WTC11 (cell line): ENCODE data around the gene FRMD4B. TPM values are rescaled to one million over a fixed set of nuclear protein-coding genes. Genes with fewer than 3 reads are reported as not detected.

Source experiments
- ATAC-seq: fragments of 200-7000 bp; cut with Tn5 transposase; 2 replicates; pipeline ENCODE4 v1.10.0; 2021; ENCODE audit warnings: mild to moderate bottlenecking, moderate library complexity
- CTCF ChIA-PET: fragments of 300-600 bp; sonication (Branson Sonifier 250); formaldehyde crosslinking; loops from one replicate; lab custom pipeline; 2021; ENCODE audit warnings: antibody characterized with exemption; lab: Charles Lee
- POLR2A ChIA-PET: fragments of 350-600 bp; sonication (Branson Sonifier 250); formaldehyde crosslinking; loops from one replicate; lab custom pipeline; 2021; ENCODE audit warnings: antibody characterized with exemption; lab: Charles Lee
- DNase-seq: peaks from one replicate; pipeline ENCODE4 v3.0.0; 2021; ENCODE audit warnings: low spot score
- H3K27ac Mint-ChIP-seq: 2 replicates; pipeline ENCODE4 v1.8.0; 2021; ENCODE audit warnings: mixed read lengths
- H3K27me3 Mint-ChIP-seq: 2 replicates; pipeline ENCODE4 v1.8.0; 2021; ENCODE audit warnings: low read depth, mild to moderate bottlenecking, moderate library complexity, mixed read lengths
- H3K36me3 Mint-ChIP-seq: 2 replicates; pipeline ENCODE4 v1.8.0; 2021; ENCODE audit warnings: mixed read lengths
- H3K4me1 Mint-ChIP-seq: 2 replicates; pipeline ENCODE4 v1.8.0; 2022; ENCODE audit warnings: mixed read lengths
- H3K4me3 Mint-ChIP-seq: 2 replicates; pipeline ENCODE4 v1.8.0; 2021; ENCODE audit warnings: mild to moderate bottlenecking, moderate library complexity, mixed read lengths
- H3K9me3 Mint-ChIP-seq: 2 replicates; pipeline ENCODE4 v1.8.0; 2021; ENCODE audit warnings: mixed read lengths
- EMX1 ChIP-seq: fragments of 250-450 bp; sonication (Bioruptor Pico); IDR thresholded peaks from 2 replicates; pipeline ENCODE4 v1.8.0; 2021; ENCODE audit warnings: mild to moderate bottlenecking
- ESRRA ChIP-seq: sonication (generic); formaldehyde crosslinking; IDR thresholded peaks from 2 replicates; pipeline ENCODE4 v1.8.1; 2022; ENCODE audit warnings: mild to moderate bottlenecking, missing genetic modification reagents, borderline replicate concordance
- MXD4 ChIP-seq: fragments of 250-450 bp; sonication (Bioruptor Pico); IDR thresholded peaks from 2 replicates; pipeline ENCODE4 v1.8.0; 2021; ENCODE audit warnings: mild to moderate bottlenecking, moderate library complexity, borderline replicate concordance
- NFE2L1 ChIP-seq: sonication (generic); formaldehyde crosslinking; IDR thresholded peaks from 2 replicates; pipeline ENCODE4 v1.8.1; 2023; ENCODE audit warnings: missing genetic modification reagents
- OVOL2 ChIP-seq: fragments of 250-450 bp; sonication (Bioruptor Pico); IDR thresholded peaks from 2 replicates; pipeline ENCODE4 v1.9.0; 2021; ENCODE audit warnings: mild to moderate bottlenecking, borderline replicate concordance
- RORB ChIP-seq: fragments of 250-450 bp; sonication (Bioruptor Pico); IDR thresholded peaks from 2 replicates; pipeline ENCODE4 v1.9.0; 2021; ENCODE audit warnings: mild to moderate bottlenecking
- SMAD3 ChIP-seq: sonication (generic); formaldehyde crosslinking; IDR thresholded peaks from 2 replicates; pipeline ENCODE4 v1.8.0; 2022; ENCODE audit warnings: missing genetic modification reagents, mild to moderate bottlenecking, borderline replicate concordance
- ZNF121 ChIP-seq: sonication (generic); formaldehyde crosslinking; IDR thresholded peaks from 2 replicates; pipeline ENCODE4 v1.8.0; 2023; ENCODE audit warnings: missing genetic modification reagents
- total RNA-seq: library from RNA; stranded (reverse); gene quantifications from 3 replicates; pipeline ENCODE4 v1.2.3, GENCODE V29; 2021
- TF ChIP-seq, protein P1 (sequence below): fragments of 250-450 bp; sonication (Bioruptor Pico); IDR thresholded peaks from 2 replicates; pipeline ENCODE4 v1.9.0; 2021; ENCODE audit warnings: mild to moderate bottlenecking
- TF ChIP-seq, protein P2 (sequence below): sonication (generic); formaldehyde crosslinking; IDR thresholded peaks from 2 replicates; pipeline ENCODE4 v1.8.1; 2022; ENCODE audit warnings: mild to moderate bottlenecking, moderate library complexity, missing genetic modification reagents
- TF ChIP-seq, protein P3 (sequence below): sonication (generic); formaldehyde crosslinking; IDR thresholded peaks from 2 replicates; pipeline ENCODE4 v1.8.1; 2023; ENCODE audit warnings: mild to moderate bottlenecking, missing genetic modification reagents, borderline replicate concordance
- TF ChIP-seq, protein P4 (sequence below): fragments of 250-450 bp; sonication (Bioruptor Pico); IDR thresholded peaks from 2 replicates; pipeline ENCODE4 v1.9.0; 2021; ENCODE audit warnings: mild to moderate bottlenecking
- TF ChIP-seq, protein P5 (sequence below): fragments of 200-600 bp; IDR thresholded peaks from 2 replicates; pipeline ENCODE4 v1.8.0; 2022; ENCODE audit warnings: antibody characterized with exemption
- TF ChIP-seq, protein P6 (sequence below): sonication (generic); formaldehyde crosslinking; IDR thresholded peaks from 2 replicates; pipeline ENCODE4 v1.8.1; 2023; ENCODE audit warnings: mild to moderate bottlenecking, missing genetic modification reagents, moderate library complexity

Gene FRMD4B
- total RNA-seq, 1 experiment from 2014 or later: 6.7 TPM

DNA sequence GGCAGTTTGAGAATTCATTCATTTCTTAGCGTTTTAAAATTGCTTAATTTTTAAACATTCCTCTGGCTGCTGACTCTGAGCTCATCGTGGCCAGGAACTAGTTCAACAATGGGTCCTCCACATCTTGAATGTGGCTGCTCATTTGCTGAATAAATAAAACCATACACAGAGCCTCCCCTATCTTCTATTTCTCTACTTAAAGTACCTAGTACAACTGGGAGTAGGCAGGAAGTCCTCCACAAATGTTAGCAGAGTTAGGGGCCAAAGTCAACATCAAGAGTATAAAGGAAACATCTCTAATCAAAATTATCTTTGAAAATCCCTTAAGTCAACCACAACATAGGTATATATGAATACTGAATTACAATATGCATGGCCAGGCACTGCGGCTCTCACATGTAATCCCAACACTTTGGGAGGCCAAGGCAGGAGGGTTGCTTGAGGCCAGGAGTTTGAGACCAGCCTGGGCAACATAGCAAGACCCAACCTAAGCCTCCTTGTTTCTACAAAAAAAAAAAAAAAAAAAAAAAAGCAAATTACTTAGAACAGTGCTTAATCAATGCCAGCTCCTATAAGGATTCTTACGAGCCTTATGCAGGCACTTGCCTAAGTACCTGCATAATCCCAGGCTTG is 206.0 kb downstream of the FRMD4B start:
- TF ChIP-seq RORB (CRISPR knock-in tag) (no peak), ZNF121 (CRISPR knock-in tag) (peak; percentile 85)
- TF ChIP-seq, protein P1, sequence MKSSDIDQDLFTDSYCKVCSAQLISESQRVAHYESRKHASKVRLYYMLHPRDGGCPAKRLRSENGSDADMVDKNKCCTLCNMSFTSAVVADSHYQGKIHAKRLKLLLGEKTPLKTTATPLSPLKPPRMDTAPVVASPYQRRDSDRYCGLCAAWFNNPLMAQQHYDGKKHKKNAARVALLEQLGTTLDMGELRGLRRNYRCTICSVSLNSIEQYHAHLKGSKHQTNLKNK: no peak
- ATAC-seq (no peak), DNase-seq (no peak)
- POLR2A ChIA-PET: no interaction called here
- Mint-ChIP-seq H3K4me1 (peaks cover 22% of the 10 kb centered on the region), H3K4me3 (no peak overlapping the region), H3K9me3 (no peaks in the 10 kb centered on the region), H3K27ac (no peak overlapping the region), H3K36me3 (peaks cover 9% of the 10 kb centered on the region), H3K27me3 (no peaks in the 10 kb centered on the region)
- CTCF ChIA-PET: no interaction called here

DNA sequence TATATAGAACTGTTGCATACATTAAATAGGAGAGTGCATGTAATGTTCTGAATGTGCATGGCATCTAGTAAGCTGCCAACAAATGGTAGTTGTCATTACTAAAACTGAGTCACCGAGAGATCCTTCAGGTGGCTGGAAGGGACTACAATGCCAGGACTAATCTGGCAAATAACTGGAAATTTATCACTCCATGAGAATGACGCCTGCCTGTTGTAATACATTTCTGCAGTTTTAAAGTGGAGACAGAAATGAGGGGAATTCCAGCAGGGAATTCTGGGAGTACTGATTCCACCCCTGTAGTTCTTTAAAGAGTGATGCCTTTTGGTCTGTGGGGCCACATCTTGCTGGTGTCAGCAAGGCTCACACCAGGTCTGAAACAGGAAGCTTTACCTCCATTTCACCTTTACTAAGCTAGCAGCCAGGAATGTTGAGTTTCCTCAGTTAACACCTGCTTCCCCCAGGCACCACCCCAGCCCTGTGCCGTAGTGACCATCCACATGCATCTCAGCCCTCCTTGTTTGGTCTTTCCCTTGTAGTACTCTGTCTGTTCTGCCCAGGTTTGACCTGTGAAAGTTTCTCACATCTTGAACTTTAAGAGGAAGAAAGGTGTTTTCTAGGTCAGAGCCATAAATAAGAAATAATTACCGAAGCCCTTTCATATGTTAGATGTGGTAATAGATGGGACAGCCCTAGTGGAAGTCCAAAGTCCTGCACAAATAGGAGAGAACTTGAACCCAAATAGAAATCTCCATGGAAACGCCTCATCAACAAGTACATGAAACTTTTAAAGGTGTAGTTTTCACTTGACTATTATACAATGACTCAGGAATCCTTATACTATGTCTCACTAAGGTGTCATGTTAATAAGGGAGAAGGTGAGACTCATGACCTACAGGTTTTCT is 206.8 kb downstream of the FRMD4B start:
- no peaks in the 10 kb centered on the region for H3K27me3 Mint-ChIP-seq
- H3K4me3 Mint-ChIP-seq: no peak overlapping the region
- peaks cover 9% of the 10 kb centered on the region for H3K36me3 Mint-ChIP-seq
- ChIA-PET CTCF (interaction anchor here (0.6 to 0.8 kb wide), 3 partner anchors 16 to 46 kb away, joined by 3 read pairs; no protein-coding TSS in a partner anchor), POLR2A (interaction anchor here (0.6 kb wide), 1 partner anchor 70 kb away, joined by 4 read pairs; no protein-coding TSS in a partner anchor)
- DNase-seq: no peak
- TF ChIP-seq OVOL2 (CRISPR knock-in tag): no peak
- TF ChIP-seq NFE2L1 (CRISPR knock-in tag): no peak
- H3K4me1 Mint-ChIP-seq: peaks cover 22% of the 10 kb centered on the region
- H3K27ac Mint-ChIP-seq: no peak overlapping the region
- peak; percentile 61 for ATAC-seq
- H3K9me3 Mint-ChIP-seq: no peaks in the 10 kb centered on the region

DNA sequence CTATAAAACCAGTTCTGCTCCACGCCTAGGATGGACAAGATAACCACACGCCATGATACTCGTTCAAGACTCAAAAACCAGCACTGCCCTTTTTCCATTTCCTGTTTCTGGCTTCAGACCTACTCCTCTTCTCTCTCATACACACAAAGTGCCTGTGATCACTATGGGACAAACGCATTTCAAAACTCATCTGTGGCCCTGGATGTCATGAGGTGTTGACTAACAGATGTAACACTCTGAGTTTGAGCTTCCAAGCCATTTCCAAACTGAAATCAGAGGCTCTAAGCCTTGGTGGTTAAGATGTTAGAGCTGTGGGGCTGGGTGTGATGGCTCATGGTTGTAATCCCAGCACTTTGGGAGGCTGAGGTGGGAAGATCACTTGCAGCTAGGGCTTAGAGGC is 207.8 kb downstream of the FRMD4B start:
- DNase-seq (no peak), ATAC-seq (no peak)
- ChIA-PET CTCF (interaction anchor here (0.7 kb wide), 1 partner anchor 17 kb away, joined by 3 read pairs; no protein-coding TSS in a partner anchor), POLR2A (no interaction called here)
- Mint-ChIP-seq H3K36me3 (peaks cover 9% of the 10 kb centered on the region), H3K9me3 (no peaks in the 10 kb centered on the region), H3K27me3 (no peaks in the 10 kb centered on the region), H3K4me3 (no peak overlapping the region), H3K27ac (no peak overlapping the region), H3K4me1 (peaks cover 22% of the 10 kb centered on the region)
- no peak for TF ChIP-seq MXD4 (CRISPR knock-in tag)
- no peak for TF ChIP-seq SMAD3 (CRISPR knock-in tag)
- TF ChIP-seq, protein P2, sequence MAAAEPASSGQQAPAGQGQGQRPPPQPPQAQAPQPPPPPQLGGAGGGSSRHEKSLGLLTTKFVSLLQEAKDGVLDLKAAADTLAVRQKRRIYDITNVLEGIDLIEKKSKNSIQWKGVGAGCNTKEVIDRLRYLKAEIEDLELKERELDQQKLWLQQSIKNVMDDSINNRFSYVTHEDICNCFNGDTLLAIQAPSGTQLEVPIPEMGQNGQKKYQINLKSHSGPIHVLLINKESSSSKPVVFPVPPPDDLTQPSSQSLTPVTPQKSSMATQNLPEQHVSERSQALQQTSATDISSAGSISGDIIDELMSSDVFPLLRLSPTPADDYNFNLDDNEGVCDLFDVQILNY (CRISPR knock-in tag): no peak
- TF ChIP-seq, protein P3, sequence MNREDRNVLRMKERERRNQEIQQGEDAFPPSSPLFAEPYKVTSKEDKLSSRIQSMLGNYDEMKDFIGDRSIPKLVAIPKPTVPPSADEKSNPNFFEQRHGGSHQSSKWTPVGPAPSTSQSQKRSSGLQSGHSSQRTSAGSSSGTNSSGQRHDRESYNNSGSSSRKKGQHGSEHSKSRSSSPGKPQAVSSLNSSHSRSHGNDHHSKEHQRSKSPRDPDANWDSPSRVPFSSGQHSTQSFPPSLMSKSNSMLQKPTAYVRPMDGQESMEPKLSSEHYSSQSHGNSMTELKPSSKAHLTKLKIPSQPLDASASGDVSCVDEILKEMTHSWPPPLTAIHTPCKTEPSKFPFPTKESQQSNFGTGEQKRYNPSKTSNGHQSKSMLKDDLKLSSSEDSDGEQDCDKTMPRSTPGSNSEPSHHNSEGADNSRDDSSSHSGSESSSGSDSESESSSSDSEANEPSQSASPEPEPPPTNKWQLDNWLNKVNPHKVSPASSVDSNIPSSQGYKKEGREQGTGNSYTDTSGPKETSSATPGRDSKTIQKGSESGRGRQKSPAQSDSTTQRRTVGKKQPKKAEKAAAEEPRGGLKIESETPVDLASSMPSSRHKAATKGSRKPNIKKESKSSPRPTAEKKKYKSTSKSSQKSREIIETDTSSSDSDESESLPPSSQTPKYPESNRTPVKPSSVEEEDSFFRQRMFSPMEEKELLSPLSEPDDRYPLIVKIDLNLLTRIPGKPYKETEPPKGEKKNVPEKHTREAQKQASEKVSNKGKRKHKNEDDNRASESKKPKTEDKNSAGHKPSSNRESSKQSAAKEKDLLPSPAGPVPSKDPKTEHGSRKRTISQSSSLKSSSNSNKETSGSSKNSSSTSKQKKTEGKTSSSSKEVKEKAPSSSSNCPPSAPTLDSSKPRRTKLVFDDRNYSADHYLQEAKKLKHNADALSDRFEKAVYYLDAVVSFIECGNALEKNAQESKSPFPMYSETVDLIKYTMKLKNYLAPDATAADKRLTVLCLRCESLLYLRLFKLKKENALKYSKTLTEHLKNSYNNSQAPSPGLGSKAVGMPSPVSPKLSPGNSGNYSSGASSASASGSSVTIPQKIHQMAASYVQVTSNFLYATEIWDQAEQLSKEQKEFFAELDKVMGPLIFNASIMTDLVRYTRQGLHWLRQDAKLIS (CRISPR knock-in tag): no peak
- no peak for TF ChIP-seq EMX1
- TF ChIP-seq ESRRA: no peak
- no peak for TF ChIP-seq ZNF121 (CRISPR knock-in tag)
- TF ChIP-seq, protein P4, sequence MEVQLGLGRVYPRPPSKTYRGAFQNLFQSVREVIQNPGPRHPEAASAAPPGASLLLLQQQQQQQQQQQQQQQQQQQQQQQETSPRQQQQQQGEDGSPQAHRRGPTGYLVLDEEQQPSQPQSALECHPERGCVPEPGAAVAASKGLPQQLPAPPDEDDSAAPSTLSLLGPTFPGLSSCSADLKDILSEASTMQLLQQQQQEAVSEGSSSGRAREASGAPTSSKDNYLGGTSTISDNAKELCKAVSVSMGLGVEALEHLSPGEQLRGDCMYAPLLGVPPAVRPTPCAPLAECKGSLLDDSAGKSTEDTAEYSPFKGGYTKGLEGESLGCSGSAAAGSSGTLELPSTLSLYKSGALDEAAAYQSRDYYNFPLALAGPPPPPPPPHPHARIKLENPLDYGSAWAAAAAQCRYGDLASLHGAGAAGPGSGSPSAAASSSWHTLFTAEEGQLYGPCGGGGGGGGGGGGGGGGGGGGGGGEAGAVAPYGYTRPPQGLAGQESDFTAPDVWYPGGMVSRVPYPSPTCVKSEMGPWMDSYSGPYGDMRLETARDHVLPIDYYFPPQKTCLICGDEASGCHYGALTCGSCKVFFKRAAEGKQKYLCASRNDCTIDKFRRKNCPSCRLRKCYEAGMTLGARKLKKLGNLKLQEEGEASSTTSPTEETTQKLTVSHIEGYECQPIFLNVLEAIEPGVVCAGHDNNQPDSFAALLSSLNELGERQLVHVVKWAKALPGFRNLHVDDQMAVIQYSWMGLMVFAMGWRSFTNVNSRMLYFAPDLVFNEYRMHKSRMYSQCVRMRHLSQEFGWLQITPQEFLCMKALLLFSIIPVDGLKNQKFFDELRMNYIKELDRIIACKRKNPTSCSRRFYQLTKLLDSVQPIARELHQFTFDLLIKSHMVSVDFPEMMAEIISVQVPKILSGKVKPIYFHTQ (CRISPR knock-in tag): no peak
- TF ChIP-seq, protein P5, sequence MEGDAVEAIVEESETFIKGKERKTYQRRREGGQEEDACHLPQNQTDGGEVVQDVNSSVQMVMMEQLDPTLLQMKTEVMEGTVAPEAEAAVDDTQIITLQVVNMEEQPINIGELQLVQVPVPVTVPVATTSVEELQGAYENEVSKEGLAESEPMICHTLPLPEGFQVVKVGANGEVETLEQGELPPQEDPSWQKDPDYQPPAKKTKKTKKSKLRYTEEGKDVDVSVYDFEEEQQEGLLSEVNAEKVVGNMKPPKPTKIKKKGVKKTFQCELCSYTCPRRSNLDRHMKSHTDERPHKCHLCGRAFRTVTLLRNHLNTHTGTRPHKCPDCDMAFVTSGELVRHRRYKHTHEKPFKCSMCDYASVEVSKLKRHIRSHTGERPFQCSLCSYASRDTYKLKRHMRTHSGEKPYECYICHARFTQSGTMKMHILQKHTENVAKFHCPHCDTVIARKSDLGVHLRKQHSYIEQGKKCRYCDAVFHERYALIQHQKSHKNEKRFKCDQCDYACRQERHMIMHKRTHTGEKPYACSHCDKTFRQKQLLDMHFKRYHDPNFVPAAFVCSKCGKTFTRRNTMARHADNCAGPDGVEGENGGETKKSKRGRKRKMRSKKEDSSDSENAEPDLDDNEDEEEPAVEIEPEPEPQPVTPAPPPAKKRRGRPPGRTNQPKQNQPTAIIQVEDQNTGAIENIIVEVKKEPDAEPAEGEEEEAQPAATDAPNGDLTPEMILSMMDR: no peak
- TF ChIP-seq, protein P6, sequence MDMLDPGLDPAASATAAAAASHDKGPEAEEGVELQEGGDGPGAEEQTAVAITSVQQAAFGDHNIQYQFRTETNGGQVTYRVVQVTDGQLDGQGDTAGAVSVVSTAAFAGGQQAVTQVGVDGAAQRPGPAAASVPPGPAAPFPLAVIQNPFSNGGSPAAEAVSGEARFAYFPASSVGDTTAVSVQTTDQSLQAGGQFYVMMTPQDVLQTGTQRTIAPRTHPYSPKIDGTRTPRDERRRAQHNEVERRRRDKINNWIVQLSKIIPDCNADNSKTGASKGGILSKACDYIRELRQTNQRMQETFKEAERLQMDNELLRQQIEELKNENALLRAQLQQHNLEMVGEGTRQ (CRISPR knock-in tag): no peak
